ENCODE data around the gene RIMS4. TPM values are rescaled to one million over a fixed set of nuclear protein-coding genes. Genes with fewer than 3 reads are reported as not detected.

Gene RIMS4
- total and polyA plus RNA-seq, 12 donors = 0.04 to 0.42 (median 0.13) TPM; not detected in 5

DNA sequence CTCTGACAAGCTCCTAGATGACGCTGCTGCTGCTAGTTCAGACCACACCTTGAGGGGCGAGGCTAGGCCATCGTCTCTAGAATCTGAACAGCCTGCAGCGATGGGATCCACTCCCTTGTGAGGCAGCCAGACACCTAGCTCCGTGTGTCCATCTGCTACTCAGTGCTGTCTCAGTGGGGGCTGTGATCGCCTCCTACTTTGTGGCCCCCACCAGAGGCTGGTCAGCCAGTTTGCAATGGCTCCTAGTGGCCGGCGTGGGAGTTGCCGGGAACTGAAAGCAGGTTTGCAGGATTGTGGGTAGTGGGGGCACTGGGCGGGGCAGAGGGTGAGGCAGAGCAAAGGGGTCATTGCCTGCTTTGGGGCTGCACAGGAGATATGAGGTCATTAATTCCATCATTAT lies 92.4 kb downstream of the RIMS4 start:
- DNase-seq (no peak), ATAC-seq (no peak)
- 79% methylated on average over 10 of the region's 10 CpGs for WGBS, 2 donors
- Histone ChIP-seq H3K4me3 (no peak overlapping the region), H3K36me3 (no peaks in the 10 kb centered on the region), H3K27me3 (no peaks in the 10 kb centered on the region), H3K4me1 (peaks cover 18 to 53% (median 37%) of the 10 kb centered on the region in 9 donors), H3K27ac (no peak overlapping the region), H3K9me3 (no peaks in the 10 kb centered on the region)
- TF ChIP-seq, protein P1, sequence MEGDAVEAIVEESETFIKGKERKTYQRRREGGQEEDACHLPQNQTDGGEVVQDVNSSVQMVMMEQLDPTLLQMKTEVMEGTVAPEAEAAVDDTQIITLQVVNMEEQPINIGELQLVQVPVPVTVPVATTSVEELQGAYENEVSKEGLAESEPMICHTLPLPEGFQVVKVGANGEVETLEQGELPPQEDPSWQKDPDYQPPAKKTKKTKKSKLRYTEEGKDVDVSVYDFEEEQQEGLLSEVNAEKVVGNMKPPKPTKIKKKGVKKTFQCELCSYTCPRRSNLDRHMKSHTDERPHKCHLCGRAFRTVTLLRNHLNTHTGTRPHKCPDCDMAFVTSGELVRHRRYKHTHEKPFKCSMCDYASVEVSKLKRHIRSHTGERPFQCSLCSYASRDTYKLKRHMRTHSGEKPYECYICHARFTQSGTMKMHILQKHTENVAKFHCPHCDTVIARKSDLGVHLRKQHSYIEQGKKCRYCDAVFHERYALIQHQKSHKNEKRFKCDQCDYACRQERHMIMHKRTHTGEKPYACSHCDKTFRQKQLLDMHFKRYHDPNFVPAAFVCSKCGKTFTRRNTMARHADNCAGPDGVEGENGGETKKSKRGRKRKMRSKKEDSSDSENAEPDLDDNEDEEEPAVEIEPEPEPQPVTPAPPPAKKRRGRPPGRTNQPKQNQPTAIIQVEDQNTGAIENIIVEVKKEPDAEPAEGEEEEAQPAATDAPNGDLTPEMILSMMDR (IDR thresholded peaks at IDR 0.05) = peak in 7 of 9 donors; percentile 9 to 28 (median 19)
- intact Hi-C loops (cut with DNase I) = no loop called here

DNA sequence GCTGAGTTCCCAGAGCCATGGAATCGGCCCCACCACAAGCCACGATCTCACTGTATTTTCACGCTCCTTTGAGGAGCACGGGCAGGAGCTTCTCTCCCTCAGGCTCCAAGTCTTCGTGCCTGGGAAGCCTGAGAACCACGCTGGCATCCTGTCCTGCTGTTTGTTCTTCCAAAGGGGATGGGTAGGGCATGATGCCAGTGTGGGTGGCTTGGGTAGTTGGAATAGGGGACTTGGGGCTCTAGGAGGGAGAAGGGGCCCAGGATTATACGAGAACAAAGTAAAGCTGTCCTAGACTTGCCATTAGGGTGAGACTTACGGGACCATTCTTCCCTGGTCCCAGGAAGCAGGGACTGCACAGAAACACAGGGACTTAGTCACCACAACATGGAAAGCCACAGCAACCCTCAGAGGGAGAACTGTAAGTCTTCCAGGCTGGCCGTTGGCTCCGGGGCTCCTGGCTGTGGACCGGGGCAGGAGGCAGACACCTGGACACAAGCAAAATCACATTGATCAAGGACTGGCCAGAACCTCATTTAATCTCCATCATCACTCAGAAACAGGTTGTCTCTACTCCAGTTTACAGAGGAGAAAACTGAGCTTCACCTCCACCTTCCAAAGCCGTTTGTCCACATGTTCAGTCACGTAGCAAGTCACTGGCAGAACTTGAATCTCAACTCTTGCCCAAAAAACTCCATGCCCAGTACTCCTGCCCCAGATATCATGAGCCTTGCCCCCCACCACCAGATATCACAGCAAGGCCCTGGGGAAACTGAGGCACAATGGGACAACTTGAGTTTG lies 93.8 kb downstream of the RIMS4 start:
- Histone ChIP-seq H3K4me3 (peak overlapping the region in 6 of 10 donors; percentile 1 to 31 (median 13)), H3K27me3 (no peaks in the 10 kb centered on the region), H3K4me1 (peaks cover 18 to 56% (median 43%) of the 10 kb centered on the region in 9 donors), H3K27ac (peak overlapping the region; percentile 8 to 87 (median 64)), H3K9me3 (no peaks in the 10 kb centered on the region), H3K36me3 (no peaks in the 10 kb centered on the region)
- no peak for DNase-seq
- ATAC-seq = no peak
- TF ChIP-seq, protein P1 (IDR thresholded peaks at IDR 0.05) = no peak
- intact Hi-C loops (cut with DNase I) = no loop called here
- 80 to 85% methylated on average over 13 of the region's 13 CpGs for WGBS, 2 donors

DNA sequence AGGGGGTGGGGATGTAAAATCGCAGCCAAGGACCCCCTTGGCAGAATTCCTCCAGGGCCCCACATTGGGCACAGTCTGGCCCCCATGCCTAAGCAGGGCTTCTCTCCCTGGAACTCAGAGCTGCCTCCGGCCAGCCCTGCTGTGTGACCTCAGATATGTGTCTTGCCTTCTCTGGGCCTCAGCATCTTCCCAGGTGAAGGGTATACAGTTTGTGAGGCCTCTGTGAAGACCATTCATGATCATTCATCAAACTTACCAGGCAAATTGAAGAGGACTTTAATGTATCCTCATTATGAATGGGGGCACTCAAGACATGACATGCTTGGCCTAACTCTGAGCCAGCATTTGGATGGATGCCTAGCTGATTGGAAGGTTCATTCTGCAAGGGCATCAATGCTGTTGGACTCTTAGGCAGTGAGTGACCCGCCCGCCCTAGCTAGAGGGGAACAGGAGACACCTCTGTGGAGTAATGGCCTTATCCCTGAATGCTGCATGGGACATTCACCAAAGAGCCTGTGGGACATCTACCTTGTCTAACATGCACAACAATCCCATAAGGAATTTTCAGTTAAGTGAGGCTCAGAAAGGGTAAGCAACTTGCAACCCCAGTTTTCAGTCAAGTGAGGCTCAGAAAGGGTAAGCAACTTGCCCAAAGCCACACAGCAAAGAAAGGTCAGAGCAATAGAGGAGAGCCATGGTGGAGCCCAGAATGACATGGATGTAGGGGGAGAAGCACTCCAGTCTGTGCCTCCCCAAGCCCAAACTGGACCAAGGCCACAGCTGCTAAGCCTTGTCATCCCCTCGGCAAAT lies 94.6 kb downstream of the RIMS4 start:
- H3K27ac ChIP-seq = peak overlapping the region; percentile 36 to 87 (median 82)
- no peaks in the 10 kb centered on the region for H3K36me3 ChIP-seq
- DNase-seq = no peak
- WGBS, 2 donors = 72 to 83% methylated on average over 5 of the region's 5 CpGs
- intact Hi-C loops (cut with DNase I) = loop anchor here in 1 of 10 donors (2.0 kb wide), 1 partner anchor 23 kb away; no protein-coding TSS in a partner anchor
- ATAC-seq = peak in 2 of 8 donors; percentile 6 to 25
- H3K9me3 ChIP-seq = no peaks in the 10 kb centered on the region
- TF ChIP-seq, protein P1 (IDR thresholded peaks at IDR 0.05) = no peak
- peak overlapping the region in 7 of 10 donors; percentile 2 to 31 (median 14) for H3K4me3 ChIP-seq
- peaks cover 18 to 53% (median 46%) of the 10 kb centered on the region in 9 donors for H3K4me1 ChIP-seq
- H3K27me3 ChIP-seq = no peaks in the 10 kb centered on the region
